ENCODE data around the gene RPL12. TPM values are rescaled to one million over a fixed set of nuclear protein-coding genes. Genes with fewer than 3 reads are reported as not detected.

The RPL12 gene
- polyA plus RNA-seq, result 1,000 to 10,000 TPM; 3,023 to 3,281 TPM

DNA sequence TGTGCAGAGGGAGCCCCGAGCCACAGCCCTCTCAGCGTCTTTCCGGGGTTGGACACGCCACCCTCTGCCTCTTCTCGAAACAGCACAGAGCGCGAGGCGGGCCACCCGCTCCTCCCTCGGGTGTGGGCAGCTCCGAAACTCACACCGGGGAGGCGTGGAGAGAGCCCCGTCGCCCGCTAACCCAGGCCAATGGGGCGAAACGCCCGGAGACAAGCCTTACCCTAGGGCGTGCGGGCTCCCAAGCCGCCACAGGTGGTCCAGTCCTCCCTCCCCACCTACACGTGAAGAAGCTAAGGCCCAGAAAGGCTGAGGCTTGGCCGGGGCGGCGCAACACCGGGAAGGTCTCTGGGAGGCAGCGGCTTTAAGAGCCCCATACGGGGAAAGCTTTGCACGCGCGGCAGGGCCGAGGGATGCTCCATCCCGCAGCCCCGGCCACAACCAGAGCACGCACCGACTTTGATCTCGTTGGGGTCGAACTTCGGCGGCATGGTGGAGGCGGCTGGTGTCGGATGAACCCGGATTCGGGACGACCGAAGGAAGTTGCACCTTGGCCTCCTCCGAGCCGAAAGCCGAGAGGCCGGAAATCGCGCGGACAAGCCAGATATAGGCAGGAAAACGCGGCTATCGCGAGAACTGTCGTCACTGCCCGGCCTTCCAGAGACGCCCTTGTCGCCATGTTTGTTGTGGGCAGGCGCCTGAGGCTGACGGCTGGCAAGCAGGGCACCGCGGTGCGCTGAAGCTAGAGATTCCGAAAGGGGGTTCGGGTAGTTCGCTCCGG is at the start of gene RPL12, which contains the start of gene LRSAM1:
TSS of gene RPL12 (minus strand) at position 577 of the 778 bp plus-strand sequence. CDS start at position 488, 89 bp downstream.
TSS of gene LRSAM1 (plus strand) at position 681 of the 778 bp plus-strand sequence. CDS start 3,018 bp downstream, outside the sequence.
- Histone ChIP-seq H3K27me3 (ENCODE audit: control insufficient read depth in 1 of 2, insufficient read depth in 2 of 2, low read length in 2 of 2) (no peaks in the 10 kb centered on the region), H3K4me3 (ENCODE audit: low read depth in 1 of 2, low read length in 2 of 2) (peak within 1 kb of the TSS; percentile 90 to 93), H3K9me3 (ENCODE audit: control insufficient read depth in 2 of 2, insufficient read depth in 1 of 2, low read depth in 1 of 2, low read length in 1 of 2) (no peaks in the 10 kb centered on the region), H3K27ac (ENCODE audit: low read depth in 2 of 2, low read length in 1 of 2) (peak within 1 kb of the TSS; percentile 97 to 99), H3K36me3 (ENCODE audit: control insufficient read depth in 2 of 2, insufficient read depth in 2 of 2, low read length in 1 of 2) (peaks cover 7 to 28% of the 10 kb centered on the region in 2 donors), H3K4me1 (ENCODE audit: control insufficient read depth in 2 of 2, insufficient read depth in 2 of 2, low read length in 1 of 2) (peaks cover 0 to 13% of the 10 kb centered on the region in 2 donors)
- WGBS, 2 donors, result 1 to 2% methylated on average over 71 of the region's 71 CpGs

DNA sequence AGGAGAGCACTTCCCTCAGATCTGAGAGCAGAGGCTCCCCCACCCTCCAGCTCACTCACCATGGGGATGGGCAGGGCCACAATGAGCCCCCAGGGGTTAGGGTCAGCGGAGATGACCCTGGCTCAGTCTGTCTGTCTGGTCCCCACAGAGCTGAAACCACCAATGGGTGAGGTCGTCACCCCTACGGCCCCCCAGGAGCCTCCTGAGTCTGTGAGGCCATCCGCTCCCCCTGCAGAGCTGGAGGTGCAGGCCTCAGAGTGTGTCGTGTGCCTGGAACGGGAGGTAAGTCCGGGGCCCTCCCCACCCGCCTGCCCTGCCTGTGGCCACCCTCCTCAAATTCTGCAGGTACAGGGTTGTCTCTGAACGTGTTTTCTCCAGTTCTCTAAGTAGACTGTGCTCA is 49.7 kb upstream of the RPL12 start:
- Histone ChIP-seq H3K27ac (ENCODE audit: low read depth in 2 of 2, low read length in 1 of 2) (no peak overlapping the region), H3K27me3 (ENCODE audit: control insufficient read depth in 1 of 2, insufficient read depth in 2 of 2, low read length in 2 of 2) (no peaks in the 10 kb centered on the region), H3K4me3 (ENCODE audit: low read depth in 1 of 2, low read length in 2 of 2) (no peak overlapping the region), H3K4me1 (ENCODE audit: control insufficient read depth in 2 of 2, insufficient read depth in 2 of 2, low read length in 1 of 2) (peaks cover 0 to 10% of the 10 kb centered on the region in 2 donors), H3K36me3 (ENCODE audit: control insufficient read depth in 2 of 2, insufficient read depth in 2 of 2, low read length in 1 of 2) (peaks cover 31 to 61% of the 10 kb centered on the region in 2 donors), H3K9me3 (ENCODE audit: control insufficient read depth in 2 of 2, insufficient read depth in 1 of 2, low read depth in 1 of 2, low read length in 1 of 2) (no peaks in the 10 kb centered on the region)
- 85 to 86% methylated on average over 9 of the region's 9 CpGs for whole genome bisulfite sequencing, 2 donors

DNA sequence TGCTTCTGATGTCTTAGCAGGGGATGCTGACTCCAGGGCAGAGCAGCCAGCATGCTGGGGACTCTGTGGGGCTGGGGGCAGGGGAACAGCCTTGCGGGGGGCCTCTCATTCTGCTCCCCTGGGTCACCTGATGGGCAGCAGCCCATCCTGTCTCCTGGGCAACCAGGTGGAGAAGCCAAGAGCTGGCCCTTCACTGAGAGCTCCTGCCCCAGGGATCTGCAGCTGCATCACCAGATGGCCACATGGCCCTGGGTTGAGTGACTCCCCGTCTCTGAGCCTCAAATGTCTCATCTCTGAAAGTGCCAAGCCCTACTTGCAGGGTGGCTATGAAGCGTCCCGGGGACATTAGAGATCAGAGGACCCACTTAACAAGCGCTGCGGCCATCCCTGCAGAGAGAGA is 49.2 kb upstream of the RPL12 start:
- Histone ChIP-seq H3K27me3 (ENCODE audit: control insufficient read depth in 1 of 2, insufficient read depth in 2 of 2, low read length in 2 of 2) (no peaks in the 10 kb centered on the region), H3K4me3 (ENCODE audit: low read depth in 1 of 2, low read length in 2 of 2) (no peak overlapping the region), H3K9me3 (ENCODE audit: control insufficient read depth in 2 of 2, insufficient read depth in 1 of 2, low read depth in 1 of 2, low read length in 1 of 2) (no peaks in the 10 kb centered on the region), H3K4me1 (ENCODE audit: control insufficient read depth in 2 of 2, insufficient read depth in 2 of 2, low read length in 1 of 2) (peaks cover 0 to 12% of the 10 kb centered on the region in 2 donors), H3K36me3 (ENCODE audit: control insufficient read depth in 2 of 2, insufficient read depth in 2 of 2, low read length in 1 of 2) (peaks cover 31 to 61% of the 10 kb centered on the region in 2 donors), H3K27ac (ENCODE audit: low read depth in 2 of 2, low read length in 1 of 2) (no peak overlapping the region)
- 84 to 86% methylated on average over 6 of the region's 6 CpGs for WGBS, 2 donors

- no peaks in the 10 kb centered on the region for H3K27me3 ChIP-seq (ENCODE audit: control insufficient read depth in 1 of 2, insufficient read depth in 2 of 2, low read length in 2 of 2)
- WGBS, 2 donors, result 64 to 68% methylated on average over 5 of the region's 5 CpGs
- H3K27ac ChIP-seq (ENCODE audit: low read depth in 2 of 2, low read length in 1 of 2), result peak overlapping the region in 1 of 2 donors; percentile 23
- peaks cover 0 to 13% of the 10 kb centered on the region in 2 donors for H3K4me1 ChIP-seq (ENCODE audit: control insufficient read depth in 2 of 2, insufficient read depth in 2 of 2, low read length in 1 of 2)
- H3K36me3 ChIP-seq (ENCODE audit: control insufficient read depth in 2 of 2, insufficient read depth in 2 of 2, low read length in 1 of 2), result peaks cover 30 to 49% of the 10 kb centered on the region in 2 donors
- no peaks in the 10 kb centered on the region for H3K9me3 ChIP-seq (ENCODE audit: control insufficient read depth in 2 of 2, insufficient read depth in 1 of 2, low read depth in 1 of 2, low read length in 1 of 2)
- H3K4me3 ChIP-seq (ENCODE audit: low read depth in 1 of 2, low read length in 2 of 2), result no peak overlapping the region
These were observed 47.1 kb upstream of the RPL12 start for GRCh38 chr9:127498298-127498697.

DNA sequence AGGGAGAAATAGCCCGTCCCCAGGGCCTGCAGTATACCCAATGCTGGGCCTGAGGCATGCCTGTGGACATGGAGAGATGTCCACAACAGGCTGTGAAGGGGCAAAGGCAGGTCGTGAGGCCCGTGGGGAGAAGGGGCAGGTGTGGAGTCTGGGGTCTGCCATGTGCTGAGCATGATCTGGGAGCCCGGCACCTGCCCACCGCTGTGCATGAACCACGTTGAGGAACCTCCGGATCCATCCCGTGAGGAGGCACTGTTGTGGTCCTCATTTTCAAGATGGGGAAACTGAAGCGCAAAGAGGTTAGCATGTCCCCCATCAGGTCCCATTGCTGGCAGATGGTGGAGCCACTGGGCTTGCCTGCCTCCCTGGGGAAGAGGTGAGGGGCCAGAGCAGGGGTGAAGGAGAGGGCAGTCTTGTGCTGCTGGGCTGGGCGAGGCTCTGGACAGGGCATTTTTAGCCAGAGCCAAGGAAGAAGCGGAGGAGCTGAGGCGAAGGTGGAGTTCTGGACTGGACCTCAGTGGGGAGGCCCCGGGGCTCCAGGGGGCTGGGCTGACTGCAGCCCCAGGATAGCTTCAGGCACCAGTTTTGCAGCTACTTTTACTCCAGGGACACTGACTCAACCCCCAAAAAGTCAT is 46.6 kb upstream of the RPL12 start:
- H3K4me1 ChIP-seq (ENCODE audit: control insufficient read depth in 2 of 2, insufficient read depth in 2 of 2, low read length in 1 of 2), result peaks cover 0 to 13% of the 10 kb centered on the region in 2 donors
- peaks cover 28 to 45% of the 10 kb centered on the region in 2 donors for H3K36me3 ChIP-seq (ENCODE audit: control insufficient read depth in 2 of 2, insufficient read depth in 2 of 2, low read length in 1 of 2)
- H3K27ac ChIP-seq (ENCODE audit: low read depth in 2 of 2, low read length in 1 of 2), result peak overlapping the region in 1 of 2 donors; percentile 1
- H3K4me3 ChIP-seq (ENCODE audit: low read depth in 1 of 2, low read length in 2 of 2), result no peak overlapping the region
- 90 to 94% methylated on average over 13 of the region's 13 CpGs for WGBS, 2 donors
- no peaks in the 10 kb centered on the region for H3K9me3 ChIP-seq (ENCODE audit: control insufficient read depth in 2 of 2, insufficient read depth in 1 of 2, low read depth in 1 of 2, low read length in 1 of 2)
- H3K27me3 ChIP-seq (ENCODE audit: control insufficient read depth in 1 of 2, insufficient read depth in 2 of 2, low read length in 2 of 2), result no peaks in the 10 kb centered on the region

GRCh38 chr9:127496974-127497373 is 45.8 kb upstream of the RPL12 start:
- WGBS, 2 donors, result 84 to 87% methylated on average over 12 of the region's 12 CpGs
- H3K4me1 ChIP-seq (ENCODE audit: control insufficient read depth in 2 of 2, insufficient read depth in 2 of 2, low read length in 1 of 2), result peaks cover 0 to 13% of the 10 kb centered on the region in 2 donors
- no peaks in the 10 kb centered on the region for H3K27me3 ChIP-seq (ENCODE audit: control insufficient read depth in 1 of 2, insufficient read depth in 2 of 2, low read length in 2 of 2)
- no peak overlapping the region for H3K4me3 ChIP-seq (ENCODE audit: low read depth in 1 of 2, low read length in 2 of 2)
- no peaks in the 10 kb centered on the region for H3K9me3 ChIP-seq (ENCODE audit: control insufficient read depth in 2 of 2, insufficient read depth in 1 of 2, low read depth in 1 of 2, low read length in 1 of 2)
- peaks cover 28 to 47% of the 10 kb centered on the region in 2 donors for H3K36me3 ChIP-seq (ENCODE audit: control insufficient read depth in 2 of 2, insufficient read depth in 2 of 2, low read length in 1 of 2)
- H3K27ac ChIP-seq (ENCODE audit: low read depth in 2 of 2, low read length in 1 of 2), result no peak overlapping the region

DNA sequence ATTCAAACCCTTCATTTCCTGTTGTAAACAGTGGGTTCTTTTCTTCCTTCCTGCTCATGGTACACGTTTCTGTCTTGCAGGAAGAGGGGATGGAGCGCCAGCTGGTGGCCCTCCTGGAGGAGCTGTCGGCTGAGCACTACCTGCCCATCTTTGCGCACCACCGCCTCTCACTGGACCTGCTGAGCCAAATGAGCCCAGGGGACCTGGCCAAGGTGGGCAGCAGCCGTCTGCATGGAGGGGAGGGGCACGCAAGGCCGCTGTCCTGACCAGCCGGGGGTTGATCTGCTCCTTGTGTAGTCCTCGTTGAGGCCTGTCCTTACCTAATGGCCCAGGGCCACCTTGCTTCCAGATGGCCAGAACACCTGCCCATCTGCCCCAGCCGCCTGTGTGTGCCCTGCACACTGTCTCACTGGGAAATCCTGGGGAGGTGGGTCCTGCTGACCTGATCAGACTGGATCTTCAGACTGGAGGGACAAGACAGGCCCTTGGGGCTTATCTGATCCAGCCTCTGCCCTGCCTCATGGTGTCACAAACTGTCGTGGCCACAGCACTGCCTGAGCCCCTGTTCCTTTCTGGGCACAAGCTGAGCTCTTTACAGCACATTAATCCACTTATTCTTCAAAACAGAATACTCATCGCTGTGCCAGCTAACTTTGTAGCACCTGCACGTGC is 44.8 kb upstream of the RPL12 start:
- Histone ChIP-seq H3K27me3 (ENCODE audit: control insufficient read depth in 1 of 2, insufficient read depth in 2 of 2, low read length in 2 of 2) (no peaks in the 10 kb centered on the region), H3K9me3 (ENCODE audit: control insufficient read depth in 2 of 2, insufficient read depth in 1 of 2, low read depth in 1 of 2, low read length in 1 of 2) (no peaks in the 10 kb centered on the region), H3K27ac (ENCODE audit: low read depth in 2 of 2, low read length in 1 of 2) (peak overlapping the region in 1 of 2 donors; percentile 56), H3K36me3 (ENCODE audit: control insufficient read depth in 2 of 2, insufficient read depth in 2 of 2, low read length in 1 of 2) (peaks cover 27 to 55% of the 10 kb centered on the region in 2 donors), H3K4me3 (ENCODE audit: low read depth in 1 of 2, low read length in 2 of 2) (no peak overlapping the region), H3K4me1 (ENCODE audit: control insufficient read depth in 2 of 2, insufficient read depth in 2 of 2, low read length in 1 of 2) (peaks cover 0 to 13% of the 10 kb centered on the region in 2 donors)
- 74 to 76% methylated on average over 14 of the region's 14 CpGs for WGBS, 2 donors

- Histone ChIP-seq H3K4me1 (ENCODE audit: control insufficient read depth in 2 of 2, insufficient read depth in 2 of 2, low read length in 1 of 2) (peaks cover 0 to 13% of the 10 kb centered on the region in 2 donors), H3K9me3 (ENCODE audit: control insufficient read depth in 2 of 2, insufficient read depth in 1 of 2, low read depth in 1 of 2, low read length in 1 of 2) (no peaks in the 10 kb centered on the region), H3K36me3 (ENCODE audit: control insufficient read depth in 2 of 2, insufficient read depth in 2 of 2, low read length in 1 of 2) (peaks cover 23 to 57% of the 10 kb centered on the region in 2 donors), H3K4me3 (ENCODE audit: low read depth in 1 of 2, low read length in 2 of 2) (no peak overlapping the region), H3K27me3 (ENCODE audit: control insufficient read depth in 1 of 2, insufficient read depth in 2 of 2, low read length in 2 of 2) (no peaks in the 10 kb centered on the region), H3K27ac (ENCODE audit: low read depth in 2 of 2, low read length in 1 of 2) (peak overlapping the region in 1 of 2 donors; percentile 11)
- WGBS, 2 donors, result 53 to 73% methylated on average over 9 of the region's 9 CpGs
These were observed 43.1 kb upstream of the RPL12 start for GRCh38 chr9:127494304-127494702.

GRCh38 chr9:127493592-127494303 is 42.5 kb upstream of the RPL12 start:
- Histone ChIP-seq H3K27ac (ENCODE audit: low read depth in 2 of 2, low read length in 1 of 2) (peak overlapping the region in 1 of 2 donors; percentile 11), H3K9me3 (ENCODE audit: control insufficient read depth in 2 of 2, insufficient read depth in 1 of 2, low read depth in 1 of 2, low read length in 1 of 2) (no peaks in the 10 kb centered on the region), H3K4me3 (ENCODE audit: low read depth in 1 of 2, low read length in 2 of 2) (no peak overlapping the region), H3K36me3 (ENCODE audit: control insufficient read depth in 2 of 2, insufficient read depth in 2 of 2, low read length in 1 of 2) (peaks cover 23 to 61% of the 10 kb centered on the region in 2 donors), H3K4me1 (ENCODE audit: control insufficient read depth in 2 of 2, insufficient read depth in 2 of 2, low read length in 1 of 2) (peaks cover 0 to 13% of the 10 kb centered on the region in 2 donors), H3K27me3 (ENCODE audit: control insufficient read depth in 1 of 2, insufficient read depth in 2 of 2, low read length in 2 of 2) (no peaks in the 10 kb centered on the region)
- WGBS, 2 donors, result 79% methylated on average over 22 of the region's 22 CpGs

All from esophagus (tissue), 2 donors.